HG03175 (cell line): ENCODE measurements around the gene GNS.

ENCODE experiments used
- ATAC-seq: cut with Tn5 transposase; IDR thresholded peaks from one replicate; pipeline ENCODE4 v1.9.1; 2021; ENCODE audit warnings: mild to moderate bottlenecking, moderate library complexity; ENCODE audit not compliant: unreplicated experiment

The GNS gene

GRCh38 chr12:64678248-64678647, 81.0 kb downstream of the GNS start:
- peak; percentile 41 for ATAC-seq

GRCh38 chr12:64675795-64676194, 83.4 kb downstream of the GNS start:
- ATAC-seq = no peak

GRCh38 chr12:64674367-64674922, 84.8 kb downstream of the GNS start:
- ATAC-seq = no peak

- ATAC-seq = no peak
Observed at GRCh38 chr12:64673490-64674169, 85.6 kb downstream of the GNS start.

DNA sequence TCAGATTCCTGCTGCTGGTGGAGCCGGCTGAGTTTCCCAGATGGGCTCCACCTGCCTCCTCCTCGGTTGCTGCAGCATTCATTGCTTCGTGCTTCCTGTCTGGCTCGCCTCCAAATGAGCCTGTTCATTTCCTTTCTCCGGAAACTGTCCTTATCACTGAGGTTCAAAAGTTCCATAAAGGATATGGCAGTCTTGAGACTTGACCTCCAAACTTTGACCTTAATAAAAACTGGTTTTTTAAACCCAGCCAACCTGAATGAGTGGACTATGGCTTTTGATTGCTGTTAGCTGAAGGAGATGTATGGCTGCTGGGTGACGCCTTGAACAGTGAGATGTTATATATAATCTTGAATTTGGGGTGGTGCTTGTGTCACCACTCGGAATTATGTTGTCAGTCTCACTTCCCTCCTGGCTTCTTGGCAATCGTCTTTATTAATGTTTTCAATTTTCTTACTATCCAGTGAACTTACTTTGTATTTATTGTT, 86.2 kb downstream of the GNS start:
- ATAC-seq = no peak

DNA sequence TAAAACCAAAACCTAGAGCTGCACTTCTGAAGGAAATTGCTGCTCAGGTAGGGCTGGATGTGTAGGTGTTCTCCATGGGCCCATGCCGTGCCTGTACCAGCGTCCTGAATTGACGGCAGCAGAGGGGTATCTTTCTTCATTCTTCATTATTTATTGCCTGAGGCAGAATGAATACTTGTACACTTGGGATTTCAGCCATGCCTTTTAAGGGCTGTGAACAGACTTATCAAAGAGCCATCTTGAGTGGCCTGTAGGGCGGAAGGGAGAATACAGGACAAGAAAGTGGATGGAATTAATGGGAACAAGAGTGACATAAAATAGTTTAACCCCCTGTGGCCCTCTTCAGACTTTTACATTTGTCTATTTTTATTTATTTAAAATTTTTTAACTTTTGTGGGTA, 87.5 kb downstream of the GNS start:
- no peak for ATAC-seq

DNA sequence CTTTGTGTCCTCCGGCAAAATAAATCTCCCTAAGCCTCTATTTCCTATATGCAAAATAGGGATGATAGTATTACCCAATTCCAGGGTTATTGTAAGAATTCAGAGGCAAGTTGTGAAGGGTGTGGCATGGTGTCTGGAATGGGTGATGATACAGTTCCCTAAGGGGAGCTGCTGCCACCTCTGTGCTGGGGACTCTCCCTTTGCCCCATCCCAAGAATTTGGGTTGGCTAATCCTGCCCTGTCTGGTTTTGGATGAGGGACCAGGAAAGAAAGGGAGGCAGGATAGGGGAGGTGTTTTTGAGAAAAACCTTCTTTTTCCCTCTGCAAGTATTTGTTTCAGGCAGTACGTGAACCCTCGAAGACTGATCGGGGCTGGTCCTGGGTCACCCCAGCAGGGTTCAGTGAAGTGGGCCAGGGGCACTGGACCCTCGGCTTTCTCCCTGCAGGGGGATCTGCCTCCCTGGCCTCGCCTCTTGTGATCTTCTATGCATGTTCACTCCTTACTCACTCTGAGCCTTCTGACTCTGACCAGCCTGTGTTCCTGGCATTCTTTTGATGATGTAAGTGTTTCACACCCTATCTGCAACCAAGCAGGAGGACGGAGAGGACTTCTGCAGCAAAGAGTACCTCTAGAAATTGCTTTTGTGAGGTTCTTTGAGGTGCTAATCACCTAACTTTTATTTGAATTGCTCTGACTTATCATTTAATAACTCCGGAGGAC, 88.1 kb downstream of the GNS start:
- ATAC-seq = no peak

DNA sequence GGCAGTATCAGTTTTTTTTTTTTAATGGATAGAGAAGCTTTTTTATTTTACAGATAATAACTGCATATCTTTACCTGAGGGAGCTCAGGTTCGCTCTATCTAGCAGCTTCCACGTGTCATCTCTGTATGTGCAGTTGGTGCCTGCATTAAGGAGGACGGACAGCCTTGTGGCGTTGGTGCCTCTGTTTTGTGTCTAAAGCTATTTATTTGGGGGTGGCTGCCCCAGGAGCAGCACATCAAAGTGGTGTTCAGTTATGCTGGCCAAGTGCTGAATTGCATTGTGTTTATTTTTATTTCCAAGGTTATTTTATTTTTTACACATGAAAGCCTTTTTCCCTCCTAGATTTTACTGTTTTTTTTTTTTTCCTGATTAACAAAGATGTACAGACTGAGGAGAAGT, 89.2 kb downstream of the GNS start:
- ATAC-seq = no peak

GRCh38 chr12:64669270-64669842, 89.8 kb downstream of the GNS start:
- peak; percentile 74 for ATAC-seq

GRCh38 chr12:64667793-64668192, 91.4 kb downstream of the GNS start:
- ATAC-seq = no peak

DNA sequence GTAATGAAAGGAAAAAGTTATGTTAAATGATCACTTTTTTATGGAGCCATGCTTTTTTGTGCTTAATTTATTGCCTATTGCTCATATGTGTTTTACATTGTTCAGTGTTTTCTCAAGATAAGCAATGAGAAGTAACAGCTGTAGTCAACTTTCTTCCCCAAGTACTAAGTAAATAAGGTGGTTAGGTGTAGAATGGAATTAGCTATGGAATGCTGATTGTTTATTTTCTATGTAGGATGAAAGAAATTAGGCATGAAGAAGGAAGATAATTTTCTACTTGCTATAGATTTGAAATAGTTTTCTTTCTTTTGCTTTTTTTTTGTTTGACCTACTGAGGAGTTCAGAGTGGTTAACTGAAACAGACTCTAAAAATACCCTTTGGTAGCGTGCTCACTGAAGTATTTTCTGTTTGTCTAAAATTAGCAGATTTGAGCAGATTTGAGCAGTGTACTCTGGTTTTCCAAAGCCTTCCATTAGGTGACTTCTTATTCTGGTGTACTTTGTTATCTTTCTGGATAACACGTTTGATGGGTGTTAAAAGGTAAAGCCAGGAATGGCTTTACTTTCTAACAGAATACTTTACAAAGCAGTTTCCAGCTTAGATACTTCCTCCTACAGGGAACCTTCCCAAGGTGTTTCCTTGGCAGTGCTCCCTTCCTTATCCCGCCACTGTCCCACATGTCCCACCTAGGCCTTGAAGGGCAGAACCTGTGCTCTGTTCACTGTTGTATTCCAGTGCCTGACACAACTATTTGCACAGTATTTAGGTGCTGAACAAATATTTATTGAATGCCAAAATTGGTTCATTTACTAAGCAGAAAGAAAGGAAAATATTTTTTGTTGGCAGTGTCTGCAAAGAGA, 92.9 kb downstream of the GNS start:
- ATAC-seq = peak; percentile 32

DNA sequence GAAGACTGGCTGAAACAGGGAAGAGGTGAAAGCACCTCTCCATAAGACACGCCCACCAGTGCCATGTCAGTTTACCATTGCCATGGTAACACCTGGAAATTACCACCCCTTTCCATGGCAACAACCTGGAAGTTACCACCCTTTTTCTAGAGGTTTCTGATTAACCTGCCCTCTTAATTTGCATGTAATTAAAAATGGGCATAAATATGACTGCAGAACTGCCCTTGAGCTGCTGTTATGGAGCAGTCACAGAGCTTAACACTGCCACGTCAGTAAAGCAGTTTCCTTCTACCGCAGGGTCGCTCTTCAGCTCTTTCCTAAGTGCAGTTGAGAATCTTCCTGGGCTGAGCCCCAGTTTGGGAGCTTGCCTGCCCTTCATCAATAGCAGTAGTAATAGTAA, 93.7 kb downstream of the GNS start:
- ATAC-seq = peak; percentile 47
